ENCODE data around the gene TPSB2.

TPSB2 gene

GRCh38 chr16:1210461-1210860 lies 19.5 kb downstream of the TPSB2 start:
- DNase-seq (ENCODE audit: low spot score): no peak
- TF ChIP-seq CTCF (IDR thresholded peaks at IDR 0.05; ENCODE audit: extremely low read depth, missing control alignments): no peak

GRCh38 chr16:1209081-1209480 lies 20.9 kb downstream of the TPSB2 start:
- no peak for DNase-seq (ENCODE audit: low spot score)
- TF ChIP-seq CTCF (IDR thresholded peaks at IDR 0.05; ENCODE audit: extremely low read depth, missing control alignments): no peak

- DNase-seq (ENCODE audit: low spot score): no peak
- TF ChIP-seq CTCF (IDR thresholded peaks at IDR 0.05; ENCODE audit: extremely low read depth, missing control alignments): no peak
Observed at GRCh38 chr16:1208239-1208830, 21.6 kb downstream of the TPSB2 start.

GRCh38 chr16:1206786-1207185 lies 23.2 kb downstream of the TPSB2 start:
- no peak for DNase-seq (ENCODE audit: low spot score)
- TF ChIP-seq CTCF (IDR thresholded peaks at IDR 0.05; ENCODE audit: extremely low read depth, missing control alignments): no peak

- TF ChIP-seq CTCF (IDR thresholded peaks at IDR 0.05; ENCODE audit: extremely low read depth, missing control alignments): no peak
- DNase-seq (ENCODE audit: low spot score): no peak
Observed at GRCh38 chr16:1206326-1206725, 23.7 kb downstream of the TPSB2 start.

GRCh38 chr16:1204933-1205332 lies 25.1 kb downstream of the TPSB2 start:
- DNase-seq (ENCODE audit: low spot score): no peak
- TF ChIP-seq CTCF (IDR thresholded peaks at IDR 0.05; ENCODE audit: extremely low read depth, missing control alignments): no peak

GRCh38 chr16:1202274-1202673 lies 27.7 kb downstream of the TPSB2 start:
- no peak for TF ChIP-seq CTCF (IDR thresholded peaks at IDR 0.05; ENCODE audit: extremely low read depth, missing control alignments)
- no peak for DNase-seq (ENCODE audit: low spot score)

Data from GM20000 (cell line).